SK-N-MC (cell line): ENCODE results near the gene RGR.

Source experiments
- EZH2 ChIP-seq: fragments of 200-600 bp; sonication (generic); IDR thresholded peaks from one replicate; pipeline ENCODE4 v1.6.1; 2017; ENCODE audit warnings: antibody characterized with exemption
- FOXP2 ChIP-seq: optimal IDR thresholded peaks from 2 replicates; pipeline ENCODE3; 2011; ENCODE audit warnings: mild to moderate bottlenecking, moderate library complexity; ENCODE audit not compliant: insufficient read depth; ENCODE audit errors: extremely low read length, control extremely low read depth
- POLR2AphosphoS5 ChIP-seq: IDR thresholded peaks from 2 replicates; pipeline ENCODE4 v1.6.1; 2012; ENCODE audit warnings: mild to moderate bottlenecking, low read depth, low read length, borderline replicate concordance

GRCh38 chr10:84221916-84222315, 22.9 kb upstream of the RGR start:
- TF ChIP-seq POLR2AphosphoS5 (no peak), EZH2 (no peak), FOXP2 (no peak)
